DMS53 treated with DMSO at 0.1 percent for 48 hours (cell line): ENCODE data around the gene SLC7A5.
"Not testable (repeated sequence)": the region's sequence is repeated elsewhere in the genome, so short reads cannot be mapped to it uniquely, and the experiment has no call there.

ENCODE experiments used
- DNase-seq: peaks from one replicate; lab custom pipeline; 2025; ENCODE audit not compliant: unreplicated experiment; lab: John Stamatoyannopoulos, UW

The SLC7A5 gene

GRCh38 chr16:87835882-87836331 is 33.4 kb downstream of the SLC7A5 start:
- no peak for DNase-seq

GRCh38 chr16:87834668-87835473 is 34.4 kb downstream of the SLC7A5 start:
- DNase-seq = no peak

- no peak for DNase-seq
These were observed 35.2 kb downstream of the SLC7A5 start for GRCh38 chr16:87834005-87834667.

GRCh38 chr16:87833548-87833947 is 35.8 kb downstream of the SLC7A5 start:
- no peak for DNase-seq

GRCh38 chr16:87832741-87833502 is 36.4 kb downstream of the SLC7A5 start:
- DNase-seq = no peak

GRCh38 chr16:87832137-87832527 is 37.2 kb downstream of the SLC7A5 start:
- no peak for DNase-seq

GRCh38 chr16:87831421-87832136 is 37.7 kb downstream of the SLC7A5 start:
- no peak for DNase-seq

GRCh38 chr16:87830673-87831420 is 38.5 kb downstream of the SLC7A5 start:
- no peak for DNase-seq

GRCh38 chr16:87829988-87830672 is 39.2 kb downstream of the SLC7A5 start:
- no peak for DNase-seq

GRCh38 chr16:87829622-87829980 is 39.7 kb downstream of the SLC7A5 start:
- no peak for DNase-seq

- DNase-seq = no peak
These were observed 40.2 kb downstream of the SLC7A5 start for GRCh38 chr16:87828907-87829621.

- no peak for DNase-seq
These were observed 41.0 kb downstream of the SLC7A5 start for GRCh38 chr16:87828071-87828906.

- not testable (repeated sequence) for DNase-seq
These were observed 41.8 kb downstream of the SLC7A5 start for GRCh38 chr16:87827588-87827915.

GRCh38 chr16:87826798-87827587 is 42.3 kb downstream of the SLC7A5 start:
- DNase-seq = no peak

GRCh38 chr16:87826407-87826797 is 42.9 kb downstream of the SLC7A5 start:
- DNase-seq = not testable (repeated sequence)

- not testable (repeated sequence) for DNase-seq
These were observed 43.5 kb downstream of the SLC7A5 start for GRCh38 chr16:87825842-87826120.

- DNase-seq = no peak
These were observed 44.1 kb downstream of the SLC7A5 start for GRCh38 chr16:87824991-87825841.
